Natural killer cell (primary cell): ENCODE data around the gene DMRTC2. TPM values are rescaled to one million over a fixed set of nuclear protein-coding genes. Genes with fewer than 3 reads are reported as not detected.

Experiments
- ATAC-seq, 3 donors: fragments of 150-1000 bp in 2 of 3; fragments of 200-7000 bp in 1 of 3; cut with Tn5 transposase; 1 replicate in 1 of 3; 2 replicates in 2 of 3; pipeline ENCODE4 v1.10.0; 2021; ENCODE audit warnings: mild to moderate bottlenecking in 2 of 3, moderate library complexity in 2 of 3
- DNase-seq, 2 donors: peaks; one replicate each; pipeline versions ENCODE4 v3.0.0 to v3.0.0-alpha.2; 2013 to 2021; ENCODE audit warnings: mixed read lengths in 1 of 2
- H3K27ac ChIP-seq: one replicate; pipeline ENCODE4 v1.5.1; 2013; ENCODE audit warnings: mild to moderate bottlenecking, low read length
- H3K27me3 ChIP-seq: one replicate; pipeline ENCODE4 v1.6.1; 2013; ENCODE audit warnings: low read length; ENCODE audit not compliant: control insufficient read depth, insufficient read depth
- H3K36me3 ChIP-seq: one replicate; pipeline ENCODE4 v1.6.1; 2013; ENCODE audit warnings: low read length; ENCODE audit not compliant: control insufficient read depth, insufficient read depth
- H3K4me1 ChIP-seq: one replicate; pipeline ENCODE4 v1.6.1; 2013; ENCODE audit warnings: low read length; ENCODE audit not compliant: control insufficient read depth, insufficient read depth
- H3K4me3 ChIP-seq: one replicate; pipeline ENCODE4 v1.5.1; 2013; ENCODE audit warnings: low read length
- H3K9me3 ChIP-seq: one replicate; pipeline ENCODE4 v1.6.1; 2013; ENCODE audit warnings: low read length; ENCODE audit not compliant: control insufficient read depth, insufficient read depth
- H3K27ac Mint-ChIP-seq, 2 donors: one replicate each; pipeline ENCODE4 v1.8.0; 2022; ENCODE audit warnings: mild to moderate bottlenecking in 2 of 2, mixed read lengths in 2 of 2, moderate library complexity in 1 of 2
- H3K27me3 Mint-ChIP-seq, 2 donors: one replicate each; pipeline ENCODE4 v1.8.0; 2022; ENCODE audit warnings: low read depth in 2 of 2, mixed read lengths in 2 of 2
- H3K36me3 Mint-ChIP-seq: one replicate; pipeline ENCODE4 v1.8.0; 2022; ENCODE audit warnings: mixed read lengths
- H3K4me1 Mint-ChIP-seq, 2 donors: one replicate each; pipeline ENCODE4 v1.8.0; 2022; ENCODE audit warnings: mixed read lengths in 2 of 2
- H3K4me3 Mint-ChIP-seq: one replicate; pipeline ENCODE4 v1.8.0; 2022; ENCODE audit warnings: mild to moderate bottlenecking, moderate library complexity, mixed read lengths
- H3K9me3 Mint-ChIP-seq, 2 donors: one replicate each; pipeline ENCODE4 v1.8.0; 2022; ENCODE audit warnings: mixed read lengths in 2 of 2
- CTCF ChIP-seq: fragments of 200-600 bp; IDR thresholded peaks from one replicate; pipeline ENCODE4 v1.8.0; 2022; ENCODE audit warnings: antibody characterized with exemption
- WGBS: methylation state at CpG from one replicate; pipeline ENCODE4 v1.1.7; 2013; ENCODE audit warnings: missing lambda C conversion rate; ENCODE audit not compliant: insufficient coverage; 5-methylcytosine and 5-hydroxymethylcytosine counted together
- intact Hi-C: fragments of 100-400 bp; cut with micrococcal nuclease; formaldehyde crosslinking; loops from one replicate; pipeline ENCODE4 v1.14.2; 2022
- total RNA-seq, 4 donors: library from RNA; stranded (reverse); fragments of 120-200 nt in 1 of 4; gene quantifications; one replicate each; pipeline versions ENCODE4 v1.2.3 to v1.2.4, GENCODE V29; 2013 to 2022

Gene DMRTC2
- total RNA-seq, 3 donors from 2014 or later (not counting 1 experiment from before 2014, with no cell fraction given), result not detected

DNA sequence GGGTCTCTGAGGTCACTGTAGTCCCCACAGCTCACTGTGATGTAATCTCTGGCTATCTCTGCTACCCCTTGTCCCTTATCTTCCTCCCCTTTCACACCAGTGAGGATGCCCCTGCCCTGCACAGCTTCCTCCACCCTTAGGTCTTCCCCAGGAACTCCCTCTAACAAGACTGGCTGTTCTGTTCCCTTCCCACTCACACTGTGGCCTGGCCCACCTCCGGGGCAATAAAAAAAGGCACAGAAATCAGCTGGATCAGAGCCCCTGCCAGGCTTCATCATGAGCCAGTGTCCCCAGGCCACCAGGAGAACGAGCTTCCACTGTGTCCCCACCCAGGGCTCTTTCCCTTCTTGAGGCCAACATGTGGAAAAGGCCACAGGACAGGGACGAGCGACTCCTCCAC lies 43.8 kb upstream of the DMRTC2 start:
- H3K4me3 Mint-ChIP-seq, result no peak overlapping the region
- H3K36me3 Mint-ChIP-seq, result no peaks in the 10 kb centered on the region
- Histone ChIP-seq H3K27ac (no peak overlapping the region), H3K4me1 (peaks cover 20% of the 10 kb centered on the region), H3K4me3 (no peak overlapping the region), H3K27me3 (no peaks in the 10 kb centered on the region), H3K9me3 (no peaks in the 10 kb centered on the region), H3K36me3 (no peaks in the 10 kb centered on the region)
- ATAC-seq (no peak), DNase-seq (no peak)
- no peaks in the 10 kb centered on the region for H3K9me3 Mint-ChIP-seq
- no peak overlapping the region for H3K27ac Mint-ChIP-seq
- 80% methylated on average over 4 of the region's 4 CpGs for WGBS
- H3K27me3 Mint-ChIP-seq, result peaks cover 8 to 12% of the 10 kb centered on the region in 2 donors
- no peak for TF ChIP-seq CTCF
- intact Hi-C loops, result no loop called here
- H3K4me1 Mint-ChIP-seq, result no peaks in the 10 kb centered on the region

- WGBS, result 55% methylated on average over 2 of the region's 2 CpGs
- H3K9me3 ChIP-seq, result no peaks in the 10 kb centered on the region
- no peaks in the 10 kb centered on the region for H3K27me3 ChIP-seq
- H3K27ac ChIP-seq, result peak overlapping the region; percentile 42
- no peaks in the 10 kb centered on the region for H3K36me3 ChIP-seq
- H3K4me3 ChIP-seq, result no peak overlapping the region
- intact Hi-C loops, result no loop called here
- ATAC-seq, result peak in 1 of 3 donors; percentile 73
- no peaks in the 10 kb centered on the region for H3K36me3 Mint-ChIP-seq
- no peak for DNase-seq
- H3K4me1 ChIP-seq, result peaks cover 13% of the 10 kb centered on the region
- no peak for TF ChIP-seq CTCF
- H3K9me3 Mint-ChIP-seq, result no peaks in the 10 kb centered on the region
- no peak overlapping the region for H3K27ac Mint-ChIP-seq
- H3K4me3 Mint-ChIP-seq, result no peak overlapping the region
- no peaks in the 10 kb centered on the region for H3K4me1 Mint-ChIP-seq
- H3K27me3 Mint-ChIP-seq, result peaks cover 5 to 7% of the 10 kb centered on the region in 2 donors
These were observed 43.0 kb upstream of the DMRTC2 start for GRCh38 chr19:41801792-41802211.

GRCh38 chr19:41802770-41803169 lies 42.1 kb upstream of the DMRTC2 start:
- no peak for TF ChIP-seq CTCF
- intact Hi-C loops, result no loop called here
- no peaks in the 10 kb centered on the region for H3K36me3 ChIP-seq
- H3K4me1 ChIP-seq, result peaks cover 13% of the 10 kb centered on the region
- no peaks in the 10 kb centered on the region for H3K9me3 Mint-ChIP-seq
- H3K9me3 ChIP-seq, result no peaks in the 10 kb centered on the region
- peak overlapping the region; percentile 42 for H3K27ac ChIP-seq
- WGBS, result 11% methylated on average over 2 of the region's 2 CpGs
- ATAC-seq (no peak), DNase-seq (no peak)
- peaks cover 5 to 10% of the 10 kb centered on the region in 2 donors for H3K27me3 Mint-ChIP-seq
- H3K27ac Mint-ChIP-seq, result peak overlapping the region in 1 of 2 donors; percentile 8
- no peaks in the 10 kb centered on the region for H3K4me1 Mint-ChIP-seq
- no peaks in the 10 kb centered on the region for H3K36me3 Mint-ChIP-seq
- no peak overlapping the region for H3K4me3 ChIP-seq
- no peak overlapping the region for H3K4me3 Mint-ChIP-seq
- no peaks in the 10 kb centered on the region for H3K27me3 ChIP-seq

DNA sequence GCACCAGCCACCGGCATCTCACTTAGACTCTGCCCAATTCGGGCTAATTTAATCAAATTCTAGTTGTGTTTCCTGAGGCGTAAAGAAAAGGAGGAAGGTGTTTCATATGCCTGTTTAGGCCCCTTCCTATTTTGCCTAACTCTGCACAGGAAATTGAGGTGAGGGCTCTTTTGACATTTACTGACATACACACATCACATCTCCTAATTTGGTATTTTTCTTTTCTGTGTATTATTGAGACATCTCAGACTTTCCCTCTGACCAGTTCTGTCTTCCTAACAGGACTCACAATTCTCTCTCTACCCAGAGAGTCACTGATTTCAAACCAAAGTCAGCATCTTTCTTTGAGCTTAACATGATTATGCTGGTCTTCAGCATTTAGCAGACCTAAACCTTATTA lies 40.5 kb upstream of the DMRTC2 start:
- 49% methylated on average over 3 of the region's 3 CpGs for WGBS
- H3K4me1 Mint-ChIP-seq, result no peaks in the 10 kb centered on the region
- intact Hi-C loops, result no loop called here
- ATAC-seq (peak in 1 of 3 donors; percentile 51), DNase-seq (no peak)
- no peaks in the 10 kb centered on the region for H3K9me3 Mint-ChIP-seq
- no peak overlapping the region for H3K4me3 Mint-ChIP-seq
- Histone ChIP-seq H3K36me3 (no peaks in the 10 kb centered on the region), H3K9me3 (no peaks in the 10 kb centered on the region), H3K27me3 (no peaks in the 10 kb centered on the region), H3K27ac (no peak overlapping the region), H3K4me1 (peaks cover 14% of the 10 kb centered on the region), H3K4me3 (no peak overlapping the region)
- H3K36me3 Mint-ChIP-seq, result no peaks in the 10 kb centered on the region
- H3K27me3 Mint-ChIP-seq, result peaks cover 13 to 14% of the 10 kb centered on the region in 2 donors
- H3K27ac Mint-ChIP-seq, result no peak overlapping the region
- no peak for TF ChIP-seq CTCF
